Right forelimb (tissue), 1 donor: ENCODE measurements around the gene SPTBN1.

Experiments
- DNase-seq: peaks from one replicate; pipeline ENCODE4 v3.0.0-alpha.2; 2018

Gene SPTBN1

GRCh38 chr2:54664238-54664786 lies 208.2 kb downstream of the SPTBN1 start:
- DNase-seq = no peak

- DNase-seq = no peak
These were observed 209.3 kb downstream of the SPTBN1 start for GRCh38 chr2:54665436-54665856.

GRCh38 chr2:54666131-54666633 lies 210.1 kb downstream of the SPTBN1 start:
- DNase-seq = no peak

- DNase-seq = no peak
These were observed 210.6 kb downstream of the SPTBN1 start for GRCh38 chr2:54666634-54667265.

GRCh38 chr2:54667266-54667639 lies 211.1 kb downstream of the SPTBN1 start:
- DNase-seq = no peak

GRCh38 chr2:54667726-54668650 lies 211.9 kb downstream of the SPTBN1 start:
- DNase-seq = no peak

GRCh38 chr2:54668711-54669110 lies 212.6 kb downstream of the SPTBN1 start:
- DNase-seq = no peak

GRCh38 chr2:54669677-54670484 lies 213.8 kb downstream of the SPTBN1 start:
- DNase-seq = no peak

- no peak for DNase-seq
These were observed 214.4 kb downstream of the SPTBN1 start for GRCh38 chr2:54670485-54671009.

GRCh38 chr2:54671010-54671409 lies 214.9 kb downstream of the SPTBN1 start:
- no peak for DNase-seq

GRCh38 chr2:54671875-54672589 lies 215.9 kb downstream of the SPTBN1 start:
- no peak for DNase-seq

- no peak for DNase-seq
These were observed 216.7 kb downstream of the SPTBN1 start for GRCh38 chr2:54672590-54673456.

GRCh38 chr2:54673501-54673998 lies 217.4 kb downstream of the SPTBN1 start:
- DNase-seq = peak; percentile 81

- DNase-seq = no peak
These were observed 219.2 kb downstream of the SPTBN1 start for GRCh38 chr2:54675281-54675680.

GRCh38 chr2:54675738-54676137 lies 219.6 kb downstream of the SPTBN1 start:
- no peak for DNase-seq

- no peak for DNase-seq
These were observed 220.5 kb downstream of the SPTBN1 start for GRCh38 chr2:54676656-54677055.

- no peak for DNase-seq
These were observed 221.5 kb downstream of the SPTBN1 start for GRCh38 chr2:54677476-54678265.

GRCh38 chr2:54678719-54679118 lies 222.6 kb downstream of the SPTBN1 start:
- no peak for DNase-seq

GRCh38 chr2:54680397-54681041 lies 224.4 kb downstream of the SPTBN1 start:
- no peak for DNase-seq
